ENCODE measurements around the gene DAO.
A peak's percentile ranks its signal among the peaks of the same experiment; 100 is the strongest.

Gene DAO

GRCh38 chr12:108928695-108929094 is 48.8 kb downstream of the DAO start:
- no peak for DNase-seq

- no peak for DNase-seq
Observed at GRCh38 chr12:108930155-108930554, 50.3 kb downstream of the DAO start.

- no peak for DNase-seq
Observed at GRCh38 chr12:108930756-108931155, 50.9 kb downstream of the DAO start.

GRCh38 chr12:108933949-108934348 is 54.1 kb downstream of the DAO start:
- DNase-seq = no peak

GRCh38 chr12:108935159-108935763 is 55.4 kb downstream of the DAO start:
- peak; percentile 79 for DNase-seq

- no peak for DNase-seq
Observed at GRCh38 chr12:108938247-108938924, 58.5 kb downstream of the DAO start.

GRCh38 chr12:108939594-108939993 is 59.7 kb downstream of the DAO start:
- DNase-seq = peak; percentile 23

GRCh38 chr12:108940138-108940537 is 60.2 kb downstream of the DAO start:
- no peak for DNase-seq

- DNase-seq = no peak
Observed at GRCh38 chr12:108947097-108947496, 67.2 kb downstream of the DAO start.

- no peak for DNase-seq
Observed at GRCh38 chr12:108948367-108948766, 68.5 kb downstream of the DAO start.

- no peak for DNase-seq
Observed at GRCh38 chr12:108949976-108950375, 70.1 kb downstream of the DAO start.
